Bronchial epithelial cell (primary cell): ENCODE measurements around the gene NABP1. TPM values are rescaled to one million over a fixed set of nuclear protein-coding genes. Genes with fewer than 3 reads are reported as not detected.
A peak's percentile ranks its signal among the peaks of the same experiment; 100 is the strongest.

Source experiments
- DNase-seq: peaks from one replicate; pipeline ENCODE4 v3.0.0-alpha.2; 2010; ENCODE audit warnings: low read depth
- FAIRE-seq: peaks from 2 replicates; lab custom pipeline; 2011; peaks lifted over from hg19 to GRCh38; lab: Jason Lieb, UNC
- H3K27me3 ChIP-seq: 2 replicates; pipeline ENCODE4 v1.5.1; 2011; ENCODE audit warnings: low read length; ENCODE audit not compliant: control insufficient read depth, insufficient read depth
- H3K36me3 ChIP-seq: 2 replicates; pipeline ENCODE4 v1.5.1; 2011; ENCODE audit warnings: low read length; ENCODE audit not compliant: control insufficient read depth, insufficient read depth
- H3K4me3 ChIP-seq: 2 replicates; pipeline ENCODE4 v1.5.1; 2011; ENCODE audit warnings: mild to moderate bottlenecking, low read depth, low read length, control low read depth
- CTCF ChIP-seq: IDR thresholded peaks from 2 replicates; pipeline ENCODE4 v1.5.1; 2011; ENCODE audit warnings: mild to moderate bottlenecking, moderate library complexity, low read length, control low read depth, inconsistent platforms; ENCODE audit not compliant: insufficient read depth, severe bottlenecking
- total RNA-seq: library from RNA; depleted of rRNA; stranded (reverse); fragments of >200 nt; gene quantifications from 2 replicates; pipeline ENCODE4 v1.2.1, GENCODE V29; 2014

The NABP1 gene, protein sequence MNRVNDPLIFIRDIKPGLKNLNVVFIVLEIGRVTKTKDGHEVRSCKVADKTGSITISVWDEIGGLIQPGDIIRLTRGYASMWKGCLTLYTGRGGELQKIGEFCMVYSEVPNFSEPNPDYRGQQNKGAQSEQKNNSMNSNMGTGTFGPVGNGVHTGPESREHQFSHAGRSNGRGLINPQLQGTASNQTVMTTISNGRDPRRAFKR
- 45.5 and 70.0 TPM in 2 replicates for total RNA-seq

DNA sequence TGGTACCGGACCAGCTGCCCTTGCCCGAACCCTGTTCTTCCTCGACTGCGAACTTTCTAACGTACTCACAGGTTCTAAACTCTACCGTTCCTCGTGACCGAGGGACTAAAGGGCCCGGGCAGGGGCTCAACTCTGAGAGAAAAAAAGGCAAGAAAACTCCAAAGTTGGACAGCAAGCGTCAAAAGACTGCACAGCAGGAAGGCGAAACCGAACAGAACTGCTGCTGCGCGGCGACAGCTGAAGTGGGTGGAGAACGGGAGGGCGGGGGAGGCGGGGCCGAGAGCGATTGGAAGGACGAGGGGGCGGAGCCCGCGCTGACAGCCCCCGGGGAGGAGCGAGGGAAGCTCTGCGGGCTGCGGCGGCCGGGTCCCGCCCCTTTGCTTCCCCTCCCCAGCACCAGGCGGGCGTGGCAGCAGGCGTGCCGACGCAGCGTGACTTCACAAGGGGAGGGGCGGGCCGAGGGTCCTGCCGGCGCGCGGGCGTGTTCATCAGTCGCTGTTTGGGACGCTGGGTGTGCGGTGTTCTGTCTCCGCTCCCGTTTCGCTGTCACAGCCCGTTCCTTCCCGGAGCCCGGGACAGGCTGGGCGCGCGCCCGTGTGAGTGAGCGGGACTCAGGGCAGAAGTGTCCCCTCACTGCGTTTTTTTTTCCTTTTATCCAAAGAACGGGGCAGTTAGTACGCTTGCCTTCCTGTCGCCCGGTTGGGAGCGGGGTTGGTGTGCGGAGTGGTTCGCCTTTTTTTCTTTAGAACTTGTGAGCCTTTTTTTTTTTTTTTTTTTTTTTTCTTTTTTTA, at the start of gene NABP1:
TSS of gene NABP1 (plus strand) at position 491 of the 791 bp plus-strand sequence. CDS start 479 bp downstream, outside the sequence.
- H3K36me3 ChIP-seq: peaks cover 2% of the 10 kb centered on the region

GRCh38 chr2:191629001-191629453, 48.9 kb upstream of the NABP1 start:
- H3K36me3 ChIP-seq: no peaks in the 10 kb centered on the region
- H3K4me3 ChIP-seq: no peak overlapping the region
- DNase-seq (no peak), FAIRE-seq (no peak)
- no peaks in the 10 kb centered on the region for H3K27me3 ChIP-seq
- TF ChIP-seq CTCF: no peak

More for the DNA sequence above, at the start of gene NABP1:
- no peak for TF ChIP-seq CTCF
- peak within 1 kb of the TSS; percentile 68 for H3K4me3 ChIP-seq
- DNase-seq (peak; percentile 89), FAIRE-seq (no peak)
- H3K27me3 ChIP-seq: no peaks in the 10 kb centered on the region

GRCh38 chr2:191629976-191630712, 47.8 kb upstream of the NABP1 start:
- FAIRE-seq (no peak), DNase-seq (no peak)
- no peak for TF ChIP-seq CTCF
- H3K36me3 ChIP-seq: no peaks in the 10 kb centered on the region
- H3K4me3 ChIP-seq: no peak overlapping the region
- no peaks in the 10 kb centered on the region for H3K27me3 ChIP-seq

GRCh38 chr2:191631754-191632153, 46.2 kb upstream of the NABP1 start:
- H3K27me3 ChIP-seq: no peaks in the 10 kb centered on the region
- FAIRE-seq (no peak), DNase-seq (peak; percentile 84)

GRCh38 chr2:191632426-191632825, 45.5 kb upstream of the NABP1 start:
- FAIRE-seq (no peak), DNase-seq (no peak)
- no peak for TF ChIP-seq CTCF
- no peak overlapping the region for H3K4me3 ChIP-seq
- no peaks in the 10 kb centered on the region for H3K36me3 ChIP-seq
- no peaks in the 10 kb centered on the region for H3K27me3 ChIP-seq

More at GRCh38 chr2:191631754-191632153, 46.2 kb upstream of the NABP1 start:
- TF ChIP-seq CTCF: no peak
- Histone ChIP-seq H3K4me3 (no peak overlapping the region), H3K36me3 (no peaks in the 10 kb centered on the region)
